Uterus (tissue), 4 donors: ENCODE data around the gene GRAP. TPM values are rescaled to one million over a fixed set of nuclear protein-coding genes. Genes with fewer than 3 reads are reported as not detected.

Experiments used
- DNase-seq, 2 donors: peaks; one replicate each; pipeline ENCODE4 v3.0.0-alpha.2; 2019 to 2020
- H3K27ac ChIP-seq, 2 donors: fragments of 200-600 bp; sonication (generic); 1 replicate in 1 of 2; 2 replicates in 1 of 2; pipeline ENCODE4 v1.5.1; 2016 to 2018
- H3K27me3 ChIP-seq, 2 donors: fragments of 200-600 bp; sonication (generic); one replicate each; pipeline ENCODE4 v1.5.1; 2018 to 2019; ENCODE audit warnings: control low read depth in 1 of 2
- H3K36me3 ChIP-seq, 2 donors: fragments of 200-600 bp; sonication (generic); one replicate each; pipeline ENCODE4 v1.5.1; 2019; ENCODE audit warnings: control low read depth in 1 of 2
- H3K4me1 ChIP-seq, 2 donors: fragments of 200-600 bp; sonication (generic); one replicate each; pipeline ENCODE4 v1.5.1; 2018 to 2019; ENCODE audit warnings: control low read depth in 1 of 2
- H3K4me3 ChIP-seq, 2 donors: fragments of 200-600 bp; sonication (generic); 1 replicate in 1 of 2; 2 replicates in 1 of 2; pipeline ENCODE4 v1.5.1; 2018 to 2019; ENCODE audit warnings: mild to moderate bottlenecking in 1 of 2
- H3K9me3 ChIP-seq, 2 donors: fragments of 200-600 bp; sonication (generic); one replicate each; pipeline ENCODE4 v1.5.1; 2019; ENCODE audit warnings: control low read depth in 1 of 2
- POLR2A ChIP-seq, 2 donors: fragments of 450-650 bp; IDR thresholded peaks; one replicate each; pipeline ENCODE4 v1.6.1; 2016; ENCODE audit warnings: antibody characterized with exemption in 2 of 2, mild to moderate bottlenecking in 1 of 2, moderate library complexity in 1 of 2
- intact Hi-C: fragments of 100-400 bp; cut with DNase I; formaldehyde crosslinking; loops from one replicate; pipeline ENCODE4 v1.15.1; 2023; ENCODE audit warnings: low total_unique reads
- total RNA-seq, 4 donors: library from RNA; depleted of rRNA in 3 of 4; stranded (reverse); fragments of >200 nt in 3 of 4; gene quantifications; one replicate each; pipeline versions ENCODE4 v1.1.0 to v1.2.4, GENCODE V29; 2014 to 2023
- TF ChIP-seq, protein P1 (sequence below), 4 experiments: fragments of 200-600 bp in 2 of 4; fragments of 450-650 bp in 2 of 4; sonication (generic) in 2 of 4; IDR thresholded peaks; one replicate each; pipeline ENCODE4 v1.5.1; 2016 to 2019; ENCODE audit warnings: antibody characterized with exemption in 4 of 4, mild to moderate bottlenecking in 2 of 4, moderate library complexity in 1 of 4
- donor health status: DM: yes; HTN: yes; CAD: no.

The GRAP gene
- total RNA-seq, 4 donors from 2014 or later = 8.3 to 21.2 (median 13.5) TPM

DNA sequence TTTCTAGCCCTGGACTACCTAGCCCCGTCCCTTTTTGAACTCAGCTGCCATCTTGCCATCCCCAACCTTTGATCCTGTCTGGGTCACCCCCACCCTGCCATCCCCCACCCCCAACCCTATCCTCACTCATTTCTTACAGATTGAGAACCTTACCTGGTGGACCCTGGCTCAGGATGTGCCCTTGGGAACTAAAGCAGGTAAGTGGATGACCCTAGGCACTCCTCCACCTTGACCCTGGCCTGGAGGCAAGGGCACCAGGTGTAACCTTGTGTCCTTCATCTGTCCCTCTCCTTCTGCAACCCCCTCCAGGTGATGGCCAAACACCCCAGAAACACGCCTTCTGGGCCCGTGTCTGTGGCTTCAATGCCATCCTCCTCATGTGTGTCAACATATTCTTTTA lies 26.7 kb downstream of the GRAP start:
- intact Hi-C loops = no loop called here
- no peak overlapping the region for H3K27ac ChIP-seq
- H3K36me3 ChIP-seq = no peaks in the 10 kb centered on the region

DNA sequence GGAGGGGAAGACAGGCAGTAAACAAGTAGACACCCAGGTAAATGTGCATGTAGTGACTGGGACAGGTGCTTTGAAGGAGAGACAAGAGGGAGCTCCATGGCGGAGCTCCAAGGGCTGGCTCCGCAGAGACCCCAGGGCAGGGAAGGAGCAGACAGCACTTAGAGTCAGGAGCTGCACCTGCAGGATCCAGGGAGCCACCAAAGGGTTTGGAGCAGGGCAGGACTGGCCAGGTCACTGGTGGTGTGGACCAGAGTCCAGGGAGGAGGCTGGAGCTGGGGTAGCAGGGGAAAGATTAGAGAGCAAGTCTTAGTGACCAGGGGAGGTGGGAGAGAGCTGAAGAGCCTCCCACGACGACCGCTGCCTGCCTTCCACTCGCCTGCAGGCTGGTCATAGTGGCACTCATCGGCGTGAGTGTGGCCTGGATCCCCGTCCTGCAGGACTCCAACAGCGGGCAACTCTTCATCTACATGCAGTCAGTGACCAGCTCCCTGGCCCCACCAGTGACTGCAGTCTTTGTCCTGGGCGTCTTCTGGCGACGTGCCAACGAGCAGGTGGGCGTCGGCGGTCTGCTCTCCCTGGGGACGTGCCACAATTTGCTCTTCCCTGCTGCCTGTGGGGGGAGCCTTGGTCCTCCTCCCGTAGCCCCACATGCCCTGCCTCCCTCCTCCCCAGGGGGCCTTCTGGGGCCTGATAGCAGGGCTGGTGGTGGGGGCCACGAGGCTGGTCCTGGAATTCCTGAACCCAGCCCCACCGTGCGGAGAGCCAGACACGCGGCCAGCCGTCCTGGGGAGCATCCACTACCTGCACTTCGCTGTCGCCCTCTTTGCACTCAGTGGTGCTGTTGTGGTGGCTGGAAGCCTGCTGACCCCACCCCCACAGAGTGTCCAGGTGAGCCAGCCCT lies 27.5 kb downstream of the GRAP start:
- no peak for DNase-seq
- no peak overlapping the region for H3K4me3 ChIP-seq
- H3K9me3 ChIP-seq = no peaks in the 10 kb centered on the region
- intact Hi-C loops = no loop called here
- TF ChIP-seq, protein P1, sequence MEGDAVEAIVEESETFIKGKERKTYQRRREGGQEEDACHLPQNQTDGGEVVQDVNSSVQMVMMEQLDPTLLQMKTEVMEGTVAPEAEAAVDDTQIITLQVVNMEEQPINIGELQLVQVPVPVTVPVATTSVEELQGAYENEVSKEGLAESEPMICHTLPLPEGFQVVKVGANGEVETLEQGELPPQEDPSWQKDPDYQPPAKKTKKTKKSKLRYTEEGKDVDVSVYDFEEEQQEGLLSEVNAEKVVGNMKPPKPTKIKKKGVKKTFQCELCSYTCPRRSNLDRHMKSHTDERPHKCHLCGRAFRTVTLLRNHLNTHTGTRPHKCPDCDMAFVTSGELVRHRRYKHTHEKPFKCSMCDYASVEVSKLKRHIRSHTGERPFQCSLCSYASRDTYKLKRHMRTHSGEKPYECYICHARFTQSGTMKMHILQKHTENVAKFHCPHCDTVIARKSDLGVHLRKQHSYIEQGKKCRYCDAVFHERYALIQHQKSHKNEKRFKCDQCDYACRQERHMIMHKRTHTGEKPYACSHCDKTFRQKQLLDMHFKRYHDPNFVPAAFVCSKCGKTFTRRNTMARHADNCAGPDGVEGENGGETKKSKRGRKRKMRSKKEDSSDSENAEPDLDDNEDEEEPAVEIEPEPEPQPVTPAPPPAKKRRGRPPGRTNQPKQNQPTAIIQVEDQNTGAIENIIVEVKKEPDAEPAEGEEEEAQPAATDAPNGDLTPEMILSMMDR (IDR thresholded peaks at IDR 0.05) = no peak
- no peak for TF ChIP-seq POLR2A (IDR thresholded peaks at IDR 0.05)
- H3K27ac ChIP-seq = no peak overlapping the region
- no peaks in the 10 kb centered on the region for H3K27me3 ChIP-seq
- no peaks in the 10 kb centered on the region for H3K4me1 ChIP-seq
- no peaks in the 10 kb centered on the region for H3K36me3 ChIP-seq

More for the DNA sequence above, 26.7 kb downstream of the GRAP start:
- TF ChIP-seq, protein P1 (IDR thresholded peaks at IDR 0.05) = no peak
- TF ChIP-seq POLR2A (IDR thresholded peaks at IDR 0.05) = no peak
- DNase-seq = no peak
- no peak overlapping the region for H3K4me3 ChIP-seq
- no peaks in the 10 kb centered on the region for H3K27me3 ChIP-seq
- no peaks in the 10 kb centered on the region for H3K9me3 ChIP-seq
- H3K4me1 ChIP-seq = no peaks in the 10 kb centered on the region

DNA sequence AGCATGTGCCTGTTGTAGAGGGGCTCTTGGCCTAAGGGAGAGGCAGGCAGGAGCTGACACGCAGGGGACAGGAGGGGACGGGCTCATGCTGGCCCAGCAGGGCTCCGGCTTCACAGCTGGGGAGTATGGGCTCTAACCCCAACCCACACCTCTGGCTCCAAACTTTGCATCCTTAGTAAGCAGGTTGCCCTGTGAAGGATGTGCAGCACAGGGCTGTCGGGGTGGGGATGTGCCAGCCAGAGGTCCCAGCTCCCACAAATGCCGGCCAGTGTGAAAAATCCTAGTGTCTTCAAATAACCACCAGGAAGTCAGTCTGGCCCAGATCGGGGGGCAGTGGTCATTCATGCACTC lies 28.2 kb downstream of the GRAP start:
- TF ChIP-seq POLR2A (IDR thresholded peaks at IDR 0.05) = no peak
- TF ChIP-seq, protein P1 (IDR thresholded peaks at IDR 0.05) = no peak
- Histone ChIP-seq H3K4me1 (no peaks in the 10 kb centered on the region), H3K4me3 (no peak overlapping the region), H3K27me3 (no peaks in the 10 kb centered on the region), H3K36me3 (no peaks in the 10 kb centered on the region), H3K27ac (no peak overlapping the region), H3K9me3 (no peaks in the 10 kb centered on the region)
- no peak for DNase-seq
- intact Hi-C loops = no loop called here

DNA sequence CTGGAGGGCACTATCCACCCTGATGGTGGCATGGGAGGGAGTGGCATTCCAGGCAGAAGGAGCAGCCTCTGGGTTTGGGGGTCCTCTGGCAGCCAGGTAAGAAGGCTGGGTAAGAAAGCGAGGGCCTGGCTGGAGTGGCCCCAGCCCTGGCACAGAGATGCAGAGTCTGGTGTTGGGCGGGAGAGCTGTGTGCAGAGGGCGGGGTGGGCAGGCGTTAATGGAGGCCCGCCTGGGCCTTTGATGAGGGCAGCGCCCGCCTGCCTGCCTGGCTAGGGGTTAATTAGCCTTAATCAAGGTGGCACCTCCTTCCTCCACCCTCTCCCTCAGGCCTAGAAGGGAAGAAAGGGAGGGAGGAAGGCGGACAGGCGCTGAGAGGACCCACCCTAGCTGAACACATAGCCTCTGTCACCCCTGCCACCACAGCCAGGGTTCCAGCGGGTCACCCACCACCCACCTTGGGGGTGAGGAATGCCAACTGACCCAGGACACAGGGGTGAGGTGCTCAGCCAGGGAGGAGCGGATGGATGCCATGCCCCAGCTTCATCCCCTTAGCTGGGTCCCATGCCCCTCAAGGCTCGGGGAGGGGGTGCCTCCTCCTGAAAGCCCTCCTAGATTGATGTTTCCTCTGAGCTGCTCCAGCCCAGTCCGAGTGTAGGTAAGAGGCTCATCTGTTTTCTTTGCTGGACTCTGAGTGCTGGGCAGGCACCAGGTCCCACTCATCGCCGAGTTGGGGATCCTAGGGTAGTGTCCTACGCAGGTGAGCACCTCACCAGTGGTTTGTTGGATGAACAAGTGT lies 28.8 kb downstream of the GRAP start:
- intact Hi-C loops = no loop called here
- no peak for TF ChIP-seq POLR2A (IDR thresholded peaks at IDR 0.05)
- TF ChIP-seq, protein P1 (IDR thresholded peaks at IDR 0.05) = no peak
- Histone ChIP-seq H3K4me3 (no peak overlapping the region), H3K9me3 (no peaks in the 10 kb centered on the region), H3K27me3 (no peaks in the 10 kb centered on the region), H3K36me3 (no peaks in the 10 kb centered on the region), H3K27ac (no peak overlapping the region), H3K4me1 (no peaks in the 10 kb centered on the region)
- DNase-seq = no peak

DNA sequence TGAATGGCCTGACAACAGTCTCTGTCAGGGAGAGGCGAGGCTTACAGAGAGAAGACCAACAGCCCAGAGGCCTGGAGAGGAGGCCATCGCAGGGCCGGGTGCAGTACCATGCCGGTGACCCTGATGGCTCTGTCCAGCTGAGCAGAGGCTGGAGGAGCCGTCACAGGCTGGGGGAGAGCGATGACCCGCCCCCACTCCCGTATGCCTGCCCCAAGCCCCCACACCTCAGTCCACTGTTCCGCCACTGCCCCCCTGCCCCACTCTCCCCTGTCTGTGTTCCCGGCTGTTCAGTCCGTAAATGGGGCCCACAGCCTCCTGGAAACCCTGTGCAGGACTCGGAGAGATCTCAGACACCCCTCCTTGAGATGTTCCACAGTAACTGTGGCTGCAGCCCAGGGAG lies 29.4 kb downstream of the GRAP start:
- no peaks in the 10 kb centered on the region for H3K4me1 ChIP-seq
- H3K27ac ChIP-seq = no peak overlapping the region
- no peaks in the 10 kb centered on the region for H3K27me3 ChIP-seq
- no peaks in the 10 kb centered on the region for H3K9me3 ChIP-seq
- no peak overlapping the region for H3K4me3 ChIP-seq
- H3K36me3 ChIP-seq = no peaks in the 10 kb centered on the region
- DNase-seq = no peak
- TF ChIP-seq, protein P1 (IDR thresholded peaks at IDR 0.05) = no peak
- no peak for TF ChIP-seq POLR2A (IDR thresholded peaks at IDR 0.05)
- intact Hi-C loops = no loop called here
